ENCODE measurements around the gene CPTP. TPM values are rescaled to one million over a fixed set of nuclear protein-coding genes. Genes with fewer than 3 reads are reported as not detected.

Gene CPTP
- total RNA-seq, 1 donor from 2014 or later = 44.3 TPM

- Histone ChIP-seq H3K4me3 (ENCODE audit: low read depth, low read length) (no peak overlapping the region), H3K27me3 (ENCODE audit: control insufficient read depth, insufficient read depth, low read length) (peaks cover 15% of the 10 kb centered on the region)
- no peak for TF ChIP-seq CTCF (IDR thresholded peaks at IDR 0.05; ENCODE audit: insufficient read depth, low read length, poor library complexity, severe bottlenecking)
Measured at GRCh38 chr1:1351511-1352427, 27.2 kb downstream of the CPTP start.

GRCh38 chr1:1352786-1353388 is 28.3 kb downstream of the CPTP start:
- no peak overlapping the region for H3K4me3 ChIP-seq (ENCODE audit: low read depth, low read length)
- peaks cover 15% of the 10 kb centered on the region for H3K27me3 ChIP-seq (ENCODE audit: control insufficient read depth, insufficient read depth, low read length)
- no peak for TF ChIP-seq CTCF (IDR thresholded peaks at IDR 0.05; ENCODE audit: insufficient read depth, low read length, poor library complexity, severe bottlenecking)
- H3K36me3 ChIP-seq (ENCODE audit: control insufficient read depth, insufficient read depth, low read length) = peaks cover 1% of the 10 kb centered on the region
- DNase-seq (ENCODE audit: low read depth) = no peak

More at GRCh38 chr1:1351511-1352427, 27.2 kb downstream of the CPTP start:
- no peak for DNase-seq (ENCODE audit: low read depth)
- H3K36me3 ChIP-seq (ENCODE audit: control insufficient read depth, insufficient read depth, low read length) = peaks cover 1% of the 10 kb centered on the region

- Histone ChIP-seq H3K4me3 (ENCODE audit: low read depth, low read length) (no peak overlapping the region), H3K36me3 (ENCODE audit: control insufficient read depth, insufficient read depth, low read length) (peaks cover 1% of the 10 kb centered on the region), H3K27me3 (ENCODE audit: control insufficient read depth, insufficient read depth, low read length) (peaks cover 15% of the 10 kb centered on the region)
- TF ChIP-seq CTCF (IDR thresholded peaks at IDR 0.05; ENCODE audit: insufficient read depth, low read length, poor library complexity, severe bottlenecking) = no peak
- DNase-seq (ENCODE audit: low read depth) = no peak
Measured at GRCh38 chr1:1353389-1354151, 29.0 kb downstream of the CPTP start.

GRCh38 chr1:1354271-1355247 is 30.0 kb downstream of the CPTP start:
- DNase-seq (ENCODE audit: low read depth) = no peak
- Histone ChIP-seq H3K36me3 (ENCODE audit: control insufficient read depth, insufficient read depth, low read length) (peaks cover 1% of the 10 kb centered on the region), H3K27me3 (ENCODE audit: control insufficient read depth, insufficient read depth, low read length) (peaks cover 15% of the 10 kb centered on the region), H3K4me3 (ENCODE audit: low read depth, low read length) (no peak overlapping the region)
- no peak for TF ChIP-seq CTCF (IDR thresholded peaks at IDR 0.05; ENCODE audit: insufficient read depth, low read length, poor library complexity, severe bottlenecking)

GRCh38 chr1:1355416-1355815 is 30.8 kb downstream of the CPTP start:
- no peak overlapping the region for H3K4me3 ChIP-seq (ENCODE audit: low read depth, low read length)
- DNase-seq (ENCODE audit: low read depth) = no peak

More at GRCh38 chr1:1355416-1355815, 30.8 kb downstream of the CPTP start:
- Histone ChIP-seq H3K36me3 (ENCODE audit: control insufficient read depth, insufficient read depth, low read length) (peaks cover 1% of the 10 kb centered on the region), H3K27me3 (ENCODE audit: control insufficient read depth, insufficient read depth, low read length) (peaks cover 15% of the 10 kb centered on the region)
- TF ChIP-seq CTCF (IDR thresholded peaks at IDR 0.05; ENCODE audit: insufficient read depth, low read length, poor library complexity, severe bottlenecking) = no peak
